B cell (primary cell): ENCODE results near the gene ZNF346.

ENCODE experiments used
- EZH2 ChIP-seq: IDR thresholded peaks from 2 replicates; pipeline ENCODE4 v1.6.1; 2012; ENCODE audit warnings: borderline replicate concordance, low read depth, mild to moderate bottlenecking, moderate library complexity, low read length; ENCODE audit not compliant: insufficient read depth, poor library complexity, severe bottlenecking
- TF ChIP-seq, protein P1 (sequence below): fragments of 200-600 bp; IDR thresholded peaks from one replicate; pipeline ENCODE4 v1.8.0; 2022; ENCODE audit warnings: antibody characterized with exemption, mild to moderate bottlenecking

- TF ChIP-seq, protein P1, sequence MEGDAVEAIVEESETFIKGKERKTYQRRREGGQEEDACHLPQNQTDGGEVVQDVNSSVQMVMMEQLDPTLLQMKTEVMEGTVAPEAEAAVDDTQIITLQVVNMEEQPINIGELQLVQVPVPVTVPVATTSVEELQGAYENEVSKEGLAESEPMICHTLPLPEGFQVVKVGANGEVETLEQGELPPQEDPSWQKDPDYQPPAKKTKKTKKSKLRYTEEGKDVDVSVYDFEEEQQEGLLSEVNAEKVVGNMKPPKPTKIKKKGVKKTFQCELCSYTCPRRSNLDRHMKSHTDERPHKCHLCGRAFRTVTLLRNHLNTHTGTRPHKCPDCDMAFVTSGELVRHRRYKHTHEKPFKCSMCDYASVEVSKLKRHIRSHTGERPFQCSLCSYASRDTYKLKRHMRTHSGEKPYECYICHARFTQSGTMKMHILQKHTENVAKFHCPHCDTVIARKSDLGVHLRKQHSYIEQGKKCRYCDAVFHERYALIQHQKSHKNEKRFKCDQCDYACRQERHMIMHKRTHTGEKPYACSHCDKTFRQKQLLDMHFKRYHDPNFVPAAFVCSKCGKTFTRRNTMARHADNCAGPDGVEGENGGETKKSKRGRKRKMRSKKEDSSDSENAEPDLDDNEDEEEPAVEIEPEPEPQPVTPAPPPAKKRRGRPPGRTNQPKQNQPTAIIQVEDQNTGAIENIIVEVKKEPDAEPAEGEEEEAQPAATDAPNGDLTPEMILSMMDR, result no peak
- no peak for TF ChIP-seq EZH2
These were observed 71.3 kb downstream of the ZNF346 start for GRCh38 chr5:177093803-177094202.
